CD4-positive, alpha-beta T cell treated with Interleukin-6 for 4 hours (primary cell): ENCODE results near the gene LDB1.

Experiments
- DNase-seq: peaks from one replicate; pipeline ENCODE4 v3.0.0-alpha.2; 2020; ENCODE audit warnings: mixed read lengths

LDB1 gene

DNA sequence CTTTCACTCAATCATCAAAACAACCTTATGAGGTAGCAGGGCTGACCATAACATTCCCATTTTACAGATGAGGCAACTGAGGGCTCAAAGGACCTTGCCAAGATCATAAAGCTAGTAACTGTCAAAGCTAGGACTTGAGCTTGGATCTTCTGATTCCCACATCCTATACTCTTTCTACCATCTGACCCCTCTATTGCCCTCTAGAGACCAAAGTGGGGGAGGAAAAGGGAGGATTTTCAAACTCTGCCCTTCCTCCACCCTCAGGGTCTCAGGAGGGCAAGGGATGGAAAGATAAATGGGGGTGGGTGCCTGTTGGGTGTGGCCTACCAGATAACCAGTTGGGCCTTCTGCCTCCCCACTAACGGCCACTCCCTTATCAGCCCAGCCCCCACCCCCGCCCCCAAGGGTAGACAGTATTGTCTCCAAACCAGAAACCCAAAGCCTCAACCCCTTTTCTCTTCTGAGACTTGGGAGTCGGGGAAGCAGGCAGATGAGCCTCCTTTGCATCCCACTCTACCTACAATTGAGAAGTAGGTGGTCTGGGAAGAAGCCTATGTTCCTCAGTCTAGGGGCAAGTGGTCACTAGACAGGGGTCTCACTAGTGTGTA, 7.9 kb downstream of the LDB1 start:
- DNase-seq, result no peak

DNA sequence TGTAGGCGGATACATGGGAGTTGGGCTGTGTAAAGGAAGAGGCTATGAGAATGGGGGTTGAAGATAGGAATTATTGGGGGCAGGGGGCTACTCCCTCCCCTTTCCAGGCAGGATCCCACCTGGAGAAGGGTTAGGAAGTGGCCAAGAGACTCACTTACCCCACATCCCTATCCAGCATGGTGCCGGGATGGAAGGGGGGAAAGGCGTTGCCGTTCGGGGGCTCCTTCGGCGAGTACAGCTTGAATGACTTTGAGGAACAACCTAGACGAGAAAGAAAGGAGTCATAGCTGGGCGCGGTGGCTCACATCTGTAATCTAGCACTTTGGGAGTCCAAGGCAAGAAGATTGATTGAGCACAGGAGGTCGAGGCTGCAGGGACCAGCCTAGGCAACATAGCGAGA, 8.9 kb downstream of the LDB1 start:
- DNase-seq, result no peak

DNA sequence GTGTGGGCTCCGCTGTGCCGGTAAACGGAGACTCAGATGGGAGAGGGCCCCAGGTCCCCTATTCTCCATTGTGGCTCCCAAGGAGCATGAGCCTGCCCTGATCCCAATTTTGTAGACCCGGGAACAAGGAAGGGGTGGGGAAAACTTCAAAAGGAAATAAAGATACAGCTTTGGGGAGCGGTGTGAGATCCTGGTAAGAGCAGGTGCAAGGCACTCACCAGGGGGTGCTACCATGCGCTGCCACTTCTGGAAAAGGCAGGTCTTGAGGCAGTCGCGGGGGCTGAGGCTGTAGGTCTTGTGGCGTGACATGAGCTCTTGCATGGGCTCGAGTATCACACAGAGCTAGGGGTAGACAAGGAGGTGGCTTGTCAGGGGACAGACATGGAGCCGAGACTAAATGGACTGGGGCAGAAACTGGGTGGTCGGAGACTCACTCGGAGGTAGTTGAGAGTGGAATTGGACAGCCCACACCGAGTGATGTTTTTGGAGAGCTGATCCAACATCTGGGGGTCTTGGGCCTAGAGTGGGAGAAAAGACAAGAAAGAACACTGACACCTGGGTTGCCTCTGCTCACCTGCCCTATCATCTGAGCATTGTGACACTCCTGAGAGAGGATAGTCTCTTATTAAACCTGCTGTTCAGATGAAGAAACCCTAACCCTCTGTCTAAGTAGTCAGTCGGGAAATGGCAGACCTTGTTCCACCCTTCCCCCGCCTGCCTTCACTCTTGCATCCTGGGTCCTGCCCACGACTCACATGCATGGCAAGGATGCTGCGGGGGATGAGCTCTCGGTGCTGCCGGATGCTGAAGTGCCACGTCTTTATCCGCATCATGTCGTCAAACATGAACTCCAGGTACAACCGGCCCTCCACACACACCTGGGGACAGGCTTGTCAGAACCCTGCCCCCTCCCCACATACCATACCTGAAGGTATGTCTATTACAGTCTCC, 10.7 kb downstream of the LDB1 start:
- DNase-seq, result no peak

DNA sequence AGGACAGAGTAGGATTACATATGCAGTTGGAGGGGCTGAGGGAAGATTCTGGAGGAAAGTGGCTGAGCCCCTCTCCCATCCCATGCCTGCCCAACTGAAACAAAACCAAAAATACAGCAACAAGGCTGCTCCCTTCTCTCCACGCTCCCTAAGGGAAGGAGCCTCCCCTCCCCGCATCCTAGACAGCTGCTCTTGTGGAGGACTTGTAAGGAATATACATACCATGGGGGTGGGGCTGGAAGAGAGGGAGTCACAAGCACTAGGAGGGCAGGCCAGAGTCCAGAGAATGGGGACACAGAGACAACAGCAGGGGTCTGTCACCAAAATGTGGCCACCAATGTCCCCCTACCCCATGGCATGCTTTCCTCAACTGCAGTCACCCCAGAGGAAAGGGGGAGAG, 13.2 kb downstream of the LDB1 start:
- DNase-seq, result no peak

DNA sequence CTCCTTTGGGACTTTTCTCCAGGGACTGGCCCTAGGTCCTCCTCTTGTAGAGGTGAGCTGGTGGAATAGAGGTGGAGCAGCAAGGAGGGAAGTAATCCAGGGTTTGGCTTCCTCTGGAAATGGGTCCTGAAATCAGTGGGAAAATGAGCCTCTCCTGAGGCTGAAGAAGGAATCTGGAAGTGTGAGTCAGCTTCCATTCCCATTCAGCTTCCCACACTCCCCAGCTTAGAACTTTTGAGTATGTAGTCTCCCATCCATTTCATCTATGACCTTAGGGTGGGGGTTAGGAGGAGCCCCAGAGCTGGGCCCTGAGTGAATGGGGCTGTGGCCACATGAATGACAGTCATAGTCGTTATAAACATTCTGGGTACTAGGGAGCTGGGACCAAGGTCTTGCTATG, 17.7 kb downstream of the LDB1 start:
- no peak for DNase-seq

DNA sequence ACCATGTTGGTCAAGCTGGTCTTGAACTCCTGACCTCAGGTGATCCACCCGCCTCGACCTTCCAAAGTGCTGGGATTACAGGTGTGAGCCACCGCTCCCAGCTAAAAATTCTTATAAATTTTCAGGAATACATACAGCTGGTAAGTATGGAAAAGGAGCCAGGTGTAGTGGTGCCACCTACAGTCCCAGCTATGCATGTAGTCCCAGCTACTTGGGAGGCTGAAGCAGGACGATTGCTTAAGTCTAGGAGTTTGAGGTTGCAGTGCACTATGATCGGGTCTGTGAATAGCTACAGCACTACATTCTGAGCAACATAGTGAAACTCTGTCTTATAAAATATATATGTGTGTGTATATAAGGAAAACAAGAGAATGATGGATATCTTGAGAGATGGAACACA, 19.0 kb downstream of the LDB1 start:
- no peak for DNase-seq

DNA sequence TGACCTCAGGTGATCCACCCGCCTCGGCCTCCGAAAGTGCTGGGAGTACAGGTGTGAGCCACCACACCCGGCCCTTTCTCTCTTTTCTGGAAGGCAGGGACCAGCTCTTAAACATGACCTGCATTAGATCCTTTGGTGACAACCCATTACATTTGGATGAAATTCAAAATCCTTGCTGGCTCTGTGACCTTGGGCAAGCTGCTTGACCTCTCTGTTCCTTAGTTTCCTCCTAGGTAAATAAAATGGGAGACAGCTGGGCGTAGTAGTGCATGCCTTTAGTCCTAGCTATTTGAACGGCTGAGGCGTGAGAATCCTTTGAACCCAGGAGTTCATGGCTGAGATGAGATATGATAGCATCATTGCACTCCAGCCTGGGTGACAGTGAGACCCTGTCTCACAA, 23.7 kb downstream of the LDB1 start:
- DNase-seq, result no peak

DNA sequence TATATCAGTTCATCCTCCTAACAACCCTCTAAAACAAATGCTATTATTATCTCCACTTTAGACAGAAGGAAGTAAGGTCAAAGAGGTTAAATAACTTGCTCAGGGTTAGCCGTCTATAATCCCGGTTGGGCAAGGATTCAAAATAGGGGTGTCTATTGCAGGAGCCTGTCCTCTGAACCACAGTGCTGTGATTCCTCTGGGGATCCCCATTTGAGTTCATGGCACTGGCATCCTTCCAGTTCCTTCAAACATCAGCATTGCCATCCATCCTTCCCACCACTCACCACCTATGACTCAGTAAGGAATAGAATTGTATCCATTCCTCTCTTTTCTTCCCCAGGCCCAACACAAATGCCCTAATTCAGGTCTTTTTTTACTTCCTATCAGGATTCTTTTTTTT, 29.4 kb downstream of the LDB1 start:
- no peak for DNase-seq

DNA sequence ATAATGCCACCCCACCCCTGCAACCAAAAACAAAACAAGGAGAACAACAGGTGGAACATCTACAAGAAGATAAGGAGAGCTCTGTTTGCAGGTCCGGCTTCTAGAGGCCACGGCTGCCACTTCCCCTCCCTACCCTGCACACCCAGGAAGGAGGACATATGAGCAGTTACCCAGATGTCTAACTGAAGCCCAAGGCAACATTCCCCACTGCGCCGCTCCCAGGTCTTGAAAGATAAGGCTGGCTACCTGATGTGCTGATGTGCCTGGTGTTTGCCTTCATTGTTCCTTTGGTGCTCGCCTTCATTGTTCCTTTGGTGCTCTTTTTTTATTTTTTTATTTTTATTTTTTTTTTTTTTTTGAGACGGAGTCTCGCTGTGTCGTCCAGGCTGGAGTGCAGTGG, 34.0 kb downstream of the LDB1 start:
- DNase-seq, result no peak

DNA sequence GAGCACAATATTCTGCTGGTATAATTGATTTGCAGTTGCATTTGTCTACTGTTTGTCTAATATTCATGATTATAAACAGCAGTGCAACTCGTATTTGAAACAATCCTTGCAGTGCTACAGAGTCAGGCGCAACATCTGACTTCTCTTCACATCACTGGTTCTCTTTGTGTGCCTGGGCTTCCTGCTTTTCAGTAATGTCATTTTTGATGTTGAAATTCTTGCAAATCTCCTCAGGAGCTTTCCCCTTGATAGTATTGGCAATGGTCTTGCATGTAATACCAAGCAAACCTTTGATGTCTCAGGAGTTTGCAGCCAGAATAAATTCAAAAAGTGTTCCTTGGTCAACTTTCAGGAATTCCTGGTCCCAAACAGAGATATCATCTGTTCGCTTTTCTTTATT, 34.8 kb downstream of the LDB1 start:
- no peak for DNase-seq

DNA sequence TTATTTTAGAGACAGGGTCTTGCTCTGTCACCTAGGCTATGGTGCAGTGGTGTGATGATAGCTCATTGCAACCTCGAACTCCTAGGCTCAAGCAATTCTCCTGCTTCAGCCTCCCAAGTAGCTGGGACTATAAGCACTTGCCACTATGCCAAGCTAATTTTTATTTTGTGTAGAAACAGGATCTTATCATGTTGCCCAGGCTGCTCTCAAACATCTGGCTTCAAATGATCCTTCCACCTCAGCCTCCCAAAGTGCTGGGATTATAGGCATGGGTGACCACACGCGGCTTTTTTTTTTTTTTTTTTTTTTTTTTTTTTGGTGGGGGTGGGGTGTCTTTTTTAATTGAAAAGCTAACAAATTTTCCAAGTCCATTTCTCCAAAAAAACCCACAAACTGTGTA, 36.6 kb downstream of the LDB1 start:
- no peak for DNase-seq

DNA sequence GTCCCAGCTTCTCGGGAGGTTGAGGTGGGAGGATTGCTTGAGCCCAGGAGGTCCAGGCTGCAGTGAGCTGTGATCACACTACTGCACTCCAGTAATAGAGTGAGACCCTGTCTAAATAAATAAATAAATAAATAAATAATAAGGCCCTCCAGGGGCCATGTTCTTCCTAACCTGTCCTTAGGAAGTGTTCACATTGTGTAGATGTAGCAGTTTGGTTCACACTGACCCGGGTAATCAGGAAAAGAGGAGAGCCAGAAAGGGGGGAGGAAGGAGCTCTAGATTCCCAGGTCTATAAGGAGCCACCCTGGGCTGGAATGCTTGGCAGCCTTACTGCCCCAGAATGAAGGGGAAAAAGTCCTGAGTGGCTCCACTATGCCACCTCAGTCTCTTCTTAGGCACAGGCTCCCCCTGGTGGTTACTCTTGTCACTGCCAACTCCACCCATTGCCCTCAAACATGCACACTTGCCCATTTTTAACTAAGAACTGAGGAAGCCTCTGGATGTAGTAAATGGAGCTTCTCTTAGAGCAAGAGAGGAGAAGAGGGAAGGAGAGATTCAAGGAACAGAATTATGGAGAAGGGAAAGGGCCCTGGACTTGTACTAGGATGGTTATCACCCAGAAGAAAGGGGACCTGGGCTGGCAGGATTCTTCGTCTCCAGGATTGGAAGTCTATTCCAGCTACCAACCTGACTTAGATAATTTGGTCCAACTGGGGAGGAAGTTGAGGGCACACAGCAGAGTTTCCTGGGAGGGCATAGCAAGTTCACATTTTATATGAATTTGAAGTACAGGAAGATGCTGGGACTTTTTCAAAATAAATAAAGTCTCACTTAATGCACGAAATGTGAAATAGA, 47.3 kb downstream of the LDB1 start:
- peak; percentile 86 for DNase-seq

DNA sequence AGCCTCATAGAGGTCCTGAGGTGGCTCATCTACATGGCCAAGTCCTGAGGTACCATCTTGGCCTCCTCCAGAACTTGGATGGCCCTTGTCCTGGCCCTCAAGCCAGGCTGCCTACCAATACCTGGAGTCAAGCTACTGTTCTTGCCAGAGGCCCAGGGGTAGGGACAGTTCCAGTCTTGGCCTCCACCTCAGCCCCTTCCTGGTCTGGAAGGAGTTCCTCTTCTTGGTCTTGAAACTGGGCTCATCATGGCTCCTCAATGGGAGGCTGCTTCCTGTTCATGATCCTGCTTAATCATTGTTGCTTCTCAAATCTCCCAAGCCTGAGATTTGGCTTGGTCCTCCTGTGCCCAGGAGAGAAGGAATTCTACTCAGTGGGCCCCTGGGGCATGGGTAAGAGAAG, 51.1 kb downstream of the LDB1 start:
- no peak for DNase-seq

DNA sequence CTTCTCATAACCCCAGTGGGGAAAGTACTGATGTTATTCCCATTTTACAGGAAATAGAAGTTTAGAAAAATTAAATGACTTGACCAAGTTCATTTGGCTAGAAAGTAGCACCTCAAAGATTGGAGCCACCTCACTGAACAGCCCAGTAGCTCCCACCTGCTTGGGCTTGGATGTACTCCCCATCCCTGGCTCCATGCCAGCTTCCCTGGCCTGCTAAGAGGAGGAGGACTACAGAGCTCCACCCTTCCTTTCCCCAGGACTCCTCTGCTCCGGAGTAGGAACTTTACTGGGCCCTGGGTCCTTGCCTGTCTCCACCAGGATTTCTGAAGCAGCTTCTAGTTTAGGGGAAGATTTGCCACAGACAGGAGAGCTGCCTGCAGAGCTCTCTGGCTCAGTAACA, 52.0 kb downstream of the LDB1 start:
- DNase-seq, result no peak

DNA sequence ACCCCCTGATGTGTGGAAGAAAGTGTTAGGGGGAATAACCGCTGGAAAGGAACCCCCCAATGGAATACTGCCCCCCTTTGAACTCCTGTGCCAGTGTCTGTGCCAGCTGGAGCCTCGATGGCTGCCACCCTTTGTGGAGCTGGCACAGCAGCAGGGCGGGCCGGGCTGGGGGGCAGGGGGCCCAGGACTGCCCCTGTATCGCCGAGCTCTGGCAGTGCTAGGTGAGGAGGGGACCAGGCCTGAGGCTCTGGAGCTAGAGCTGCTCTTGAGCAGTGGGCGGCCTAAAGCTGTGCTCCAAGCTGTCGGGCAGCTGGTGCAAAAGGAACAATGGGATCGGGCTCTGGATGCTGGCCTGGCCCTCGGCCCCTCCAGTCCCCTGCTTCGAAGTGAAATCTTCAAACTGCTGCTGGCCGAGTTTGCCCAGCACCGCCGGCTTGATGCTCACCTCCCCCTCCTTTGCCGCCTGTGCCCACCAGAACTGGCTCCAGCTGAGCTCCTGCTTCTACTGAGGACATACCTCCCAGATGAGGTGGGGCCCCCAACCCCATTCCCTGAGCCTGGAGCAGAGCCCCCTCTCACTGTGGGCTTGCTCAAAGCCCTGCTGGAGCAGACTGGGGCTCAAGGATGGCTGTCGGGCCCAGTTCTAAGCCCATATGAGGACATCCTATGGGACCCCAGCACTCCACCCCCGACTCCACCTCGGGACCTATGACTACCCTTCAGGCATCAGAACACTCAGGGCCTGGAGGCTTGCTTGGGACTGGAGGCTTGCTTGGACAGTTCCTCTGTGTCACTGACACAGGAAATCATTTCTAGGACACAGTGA, 52.9 kb downstream of the LDB1 start:
- DNase-seq, result no peak

DNA sequence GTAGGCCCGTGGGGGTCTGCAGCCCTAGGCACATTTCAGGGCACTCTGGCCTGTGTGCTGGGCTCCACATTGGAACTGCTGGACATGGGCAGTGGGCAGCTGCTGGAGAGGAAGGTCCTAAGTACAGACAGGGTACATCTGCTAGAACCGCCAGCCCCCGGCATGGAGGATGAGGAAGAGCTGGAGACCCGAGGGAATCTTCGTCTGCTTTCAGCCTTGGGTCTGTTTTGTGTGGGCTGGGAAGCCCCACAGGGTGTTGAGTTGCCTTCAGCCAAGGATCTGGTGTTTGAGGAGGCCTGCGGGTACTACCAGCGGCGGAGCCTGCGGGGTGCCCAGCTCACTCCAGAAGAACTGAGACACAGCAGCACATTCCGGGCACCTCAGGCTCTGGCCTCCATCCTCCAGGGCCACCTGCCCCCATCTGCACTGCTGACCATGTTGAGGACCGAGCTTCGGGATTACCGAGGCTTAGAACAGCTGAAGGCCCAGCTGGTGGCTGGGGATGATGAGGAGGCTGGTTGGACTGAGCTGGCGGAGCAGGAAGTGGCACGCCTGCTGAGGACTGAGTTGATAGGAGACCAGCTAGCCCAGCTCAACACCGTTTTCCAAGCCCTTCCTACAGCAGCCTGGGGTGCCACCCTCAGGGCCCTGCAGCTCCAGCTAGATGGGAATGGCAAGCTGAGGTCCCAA, 53.6 kb downstream of the LDB1 start:
- no peak for DNase-seq

DNA sequence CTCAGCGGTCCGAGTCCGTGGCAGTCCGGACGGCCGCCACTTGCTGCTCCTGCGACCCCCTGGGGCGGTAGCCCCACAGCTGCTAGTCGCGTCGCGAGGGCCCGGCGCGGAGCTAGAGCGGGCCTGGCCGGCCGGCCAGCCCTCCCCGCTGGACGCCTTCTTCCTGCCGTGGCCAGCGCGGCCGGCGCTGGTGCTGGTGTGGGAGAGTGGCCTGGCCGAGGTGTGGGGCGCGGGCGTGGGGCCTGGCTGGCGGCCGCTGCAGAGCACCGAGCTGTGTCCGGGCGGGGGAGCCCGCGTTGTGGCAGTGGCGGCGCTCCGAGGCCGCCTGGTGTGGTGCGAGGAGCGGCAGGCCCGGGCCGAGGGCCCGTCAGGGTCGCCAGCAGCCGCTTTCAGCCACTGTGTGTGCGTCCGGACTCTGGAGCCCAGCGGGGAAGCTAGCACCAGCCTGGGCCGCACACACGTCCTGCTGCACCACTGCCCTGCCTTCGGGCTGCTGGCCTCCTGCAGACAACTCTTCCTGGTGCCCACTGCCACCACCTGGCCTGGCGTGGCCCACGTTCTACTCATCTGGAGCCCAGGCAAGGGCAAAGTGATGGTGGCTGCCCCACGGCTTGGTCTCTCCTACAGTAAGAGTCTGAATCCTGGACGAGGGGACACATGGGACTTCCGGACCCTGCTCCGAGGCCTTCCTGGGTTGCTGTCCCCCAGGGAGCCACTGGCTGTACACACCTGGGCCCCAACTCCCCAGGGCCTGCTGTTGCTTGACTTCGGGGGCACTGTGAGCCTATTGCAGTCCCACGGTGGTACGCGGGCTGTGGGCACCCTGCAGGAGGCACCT, 54.4 kb downstream of the LDB1 start:
- peak; percentile 26 for DNase-seq

DNA sequence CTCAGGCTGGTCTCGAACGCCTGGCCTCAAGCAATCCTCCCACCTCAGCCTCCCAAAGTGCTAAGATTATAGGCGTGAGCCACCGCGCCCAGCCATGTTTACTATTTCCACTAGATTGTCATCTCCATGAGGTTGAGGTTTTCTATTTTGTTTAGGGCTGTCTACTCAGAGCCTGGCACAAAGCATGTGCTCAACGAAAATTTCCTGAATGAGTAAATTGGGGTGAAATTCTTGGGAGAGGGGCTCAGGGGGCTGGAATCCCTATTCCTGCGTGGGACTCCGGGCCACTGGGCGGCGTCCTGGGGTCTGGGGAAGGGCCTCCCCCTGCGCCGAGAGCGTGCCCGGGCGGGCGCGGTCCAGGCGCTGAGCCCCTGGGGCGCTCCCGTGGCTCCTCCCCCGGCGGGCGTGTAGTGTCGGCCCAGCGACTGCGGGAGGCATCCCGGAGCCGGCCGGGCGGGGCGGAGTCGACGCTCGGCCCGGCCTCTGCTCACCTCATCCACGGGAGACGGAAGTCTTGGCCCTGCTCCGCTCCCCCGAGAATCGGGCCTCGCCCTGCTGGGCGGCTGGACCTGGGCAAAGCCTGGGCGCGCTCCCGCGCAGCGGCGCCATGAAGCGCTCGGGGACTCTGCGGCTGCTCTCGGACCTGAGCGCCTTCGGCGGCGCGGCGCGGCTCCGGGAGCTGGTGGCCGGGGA, 55.2 kb downstream of the LDB1 start, which contains the start of gene HPS6:
TSS of gene HPS6 (plus strand) at position 482 of the 693 bp plus-strand sequence. CDS start at position 608, 126 bp downstream.
- peak; percentile 95 for DNase-seq

DNA sequence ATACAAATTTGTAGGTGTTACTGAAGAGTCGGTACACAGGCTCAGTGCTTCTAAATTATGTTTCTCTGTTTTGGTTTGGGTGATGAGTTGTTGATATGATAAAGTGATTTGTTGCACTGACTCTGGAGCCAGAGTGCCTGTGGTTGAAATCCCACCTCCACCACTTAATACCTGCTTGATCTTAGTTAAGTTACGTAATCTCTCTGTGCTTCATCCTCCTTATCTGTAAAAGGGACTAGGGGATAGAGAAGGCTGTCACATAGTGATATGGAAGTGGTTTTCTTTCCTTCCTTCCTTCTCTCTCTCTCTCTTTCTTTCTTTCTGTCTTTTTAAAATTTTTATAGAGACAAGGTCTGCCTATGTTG, 55.7 kb downstream of the LDB1 start:
- no peak for DNase-seq

DNA sequence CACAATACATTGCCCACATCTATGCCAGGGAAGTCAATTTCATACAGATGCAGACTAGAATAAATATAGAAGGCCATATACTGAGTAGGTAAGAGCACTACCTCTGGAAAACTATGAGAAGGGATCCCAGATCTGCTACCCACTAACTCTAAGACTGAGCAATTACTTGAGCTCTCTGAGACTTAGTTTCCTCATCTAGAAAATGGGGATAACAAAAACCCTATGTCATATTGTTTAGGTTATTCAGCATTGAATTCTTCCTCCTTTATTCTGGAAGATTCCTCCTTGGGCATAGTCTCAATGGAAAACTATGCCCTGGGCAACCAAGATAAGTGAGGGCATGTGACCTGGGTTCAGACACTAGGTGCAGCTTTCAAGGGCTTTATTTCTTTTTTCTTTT, 60.2 kb downstream of the LDB1 start:
- no peak for DNase-seq
